ENCODE results near the gene HK3.
A peak's percentile ranks its signal among the peaks of the same experiment; 100 is the strongest.

Gene HK3, protein sequence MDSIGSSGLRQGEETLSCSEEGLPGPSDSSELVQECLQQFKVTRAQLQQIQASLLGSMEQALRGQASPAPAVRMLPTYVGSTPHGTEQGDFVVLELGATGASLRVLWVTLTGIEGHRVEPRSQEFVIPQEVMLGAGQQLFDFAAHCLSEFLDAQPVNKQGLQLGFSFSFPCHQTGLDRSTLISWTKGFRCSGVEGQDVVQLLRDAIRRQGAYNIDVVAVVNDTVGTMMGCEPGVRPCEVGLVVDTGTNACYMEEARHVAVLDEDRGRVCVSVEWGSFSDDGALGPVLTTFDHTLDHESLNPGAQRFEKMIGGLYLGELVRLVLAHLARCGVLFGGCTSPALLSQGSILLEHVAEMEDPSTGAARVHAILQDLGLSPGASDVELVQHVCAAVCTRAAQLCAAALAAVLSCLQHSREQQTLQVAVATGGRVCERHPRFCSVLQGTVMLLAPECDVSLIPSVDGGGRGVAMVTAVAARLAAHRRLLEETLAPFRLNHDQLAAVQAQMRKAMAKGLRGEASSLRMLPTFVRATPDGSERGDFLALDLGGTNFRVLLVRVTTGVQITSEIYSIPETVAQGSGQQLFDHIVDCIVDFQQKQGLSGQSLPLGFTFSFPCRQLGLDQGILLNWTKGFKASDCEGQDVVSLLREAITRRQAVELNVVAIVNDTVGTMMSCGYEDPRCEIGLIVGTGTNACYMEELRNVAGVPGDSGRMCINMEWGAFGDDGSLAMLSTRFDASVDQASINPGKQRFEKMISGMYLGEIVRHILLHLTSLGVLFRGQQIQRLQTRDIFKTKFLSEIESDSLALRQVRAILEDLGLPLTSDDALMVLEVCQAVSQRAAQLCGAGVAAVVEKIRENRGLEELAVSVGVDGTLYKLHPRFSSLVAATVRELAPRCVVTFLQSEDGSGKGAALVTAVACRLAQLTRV

DNA sequence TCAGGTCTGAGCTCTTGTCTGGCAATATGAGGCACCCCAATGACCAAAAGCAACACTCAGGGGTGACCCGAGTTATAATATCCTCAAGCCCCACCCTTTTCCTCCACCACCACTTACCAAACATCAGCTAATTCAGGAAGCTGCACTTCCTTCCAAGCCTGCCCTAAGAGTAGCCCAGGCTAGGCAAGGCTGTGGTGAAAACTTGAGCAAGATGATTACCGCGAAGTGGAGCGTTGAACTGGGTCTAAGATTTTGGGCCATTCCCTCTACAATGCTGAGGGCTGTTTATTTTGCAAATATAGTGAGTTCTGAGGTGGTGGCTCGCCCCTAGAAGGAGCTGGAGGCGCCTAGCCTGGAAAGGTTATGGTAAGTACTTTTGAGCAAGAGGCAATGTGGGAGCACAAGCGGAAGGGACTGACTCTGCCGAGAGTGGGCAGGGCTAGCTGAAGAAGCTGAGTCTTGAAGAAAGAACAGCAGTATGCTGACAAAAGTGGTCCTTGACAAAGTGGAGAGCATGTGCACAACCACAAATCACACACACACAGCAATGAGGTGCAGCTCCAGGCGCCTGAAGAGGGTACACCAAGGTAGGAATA is at the start of gene HK3:
TSS of gene HK3 (minus strand) at position 51 of the 596 bp plus-strand sequence. CDS start 3,187 bp downstream, outside the sequence.
- DNase-seq, result no peak

DNA sequence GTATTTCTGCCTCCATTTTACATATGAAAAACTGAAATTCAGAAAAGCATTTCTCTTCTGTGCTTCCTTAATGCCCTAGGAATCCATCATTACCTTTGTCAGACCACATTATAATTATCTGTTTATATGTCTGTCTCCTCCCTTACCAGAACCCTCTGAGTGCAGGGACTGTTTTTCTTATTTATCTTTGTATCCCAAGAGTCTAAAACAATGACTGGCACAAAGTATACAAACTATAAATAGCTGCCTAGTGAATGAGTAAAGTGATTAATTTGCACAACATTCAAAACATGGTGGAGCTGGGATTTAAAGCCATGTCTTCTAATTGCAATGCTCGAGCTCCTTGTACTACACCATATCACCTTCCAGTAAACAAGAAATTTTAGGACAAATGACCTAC is 49.3 kb upstream of the HK3 start:
- no peak for DNase-seq

DNA sequence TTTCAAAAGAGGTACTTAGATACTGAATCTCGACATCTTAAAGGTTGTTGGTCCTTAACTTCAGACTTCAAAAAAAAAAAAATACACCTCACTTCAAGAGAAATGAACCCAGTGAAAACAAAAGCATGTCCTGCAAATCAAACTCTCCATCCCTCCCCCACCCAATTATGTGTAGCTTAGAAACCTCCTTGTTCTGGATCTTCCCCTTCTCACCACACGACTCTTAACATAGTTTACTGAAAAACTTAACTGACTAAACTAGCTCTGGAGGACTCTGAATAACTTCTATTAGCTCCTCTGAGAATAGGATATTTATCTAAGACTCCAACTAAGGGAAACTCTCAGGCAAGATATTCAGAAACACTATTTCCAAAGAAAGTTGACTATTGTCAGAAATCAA is 48.7 kb upstream of the HK3 start:
- DNase-seq, result no peak

DNA sequence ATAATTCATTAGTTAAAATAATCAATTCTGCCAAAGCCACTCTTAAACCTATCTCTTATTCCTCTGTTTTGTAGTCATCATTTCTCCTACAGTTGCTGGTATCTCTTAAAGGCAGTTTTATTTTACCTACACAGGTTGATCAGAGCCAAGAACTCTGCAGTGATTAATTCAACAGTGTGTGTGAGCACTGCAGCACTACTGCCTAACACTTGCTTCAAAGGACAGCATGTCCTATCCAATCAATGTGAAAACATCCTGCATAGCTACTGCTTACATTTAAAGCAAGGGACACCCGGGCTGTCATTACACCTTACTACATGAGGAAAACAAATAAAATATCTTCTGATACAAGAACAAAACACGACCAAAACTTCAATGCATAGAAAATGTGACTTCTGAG is 45.1 kb upstream of the HK3 start:
- no peak for DNase-seq

DNA sequence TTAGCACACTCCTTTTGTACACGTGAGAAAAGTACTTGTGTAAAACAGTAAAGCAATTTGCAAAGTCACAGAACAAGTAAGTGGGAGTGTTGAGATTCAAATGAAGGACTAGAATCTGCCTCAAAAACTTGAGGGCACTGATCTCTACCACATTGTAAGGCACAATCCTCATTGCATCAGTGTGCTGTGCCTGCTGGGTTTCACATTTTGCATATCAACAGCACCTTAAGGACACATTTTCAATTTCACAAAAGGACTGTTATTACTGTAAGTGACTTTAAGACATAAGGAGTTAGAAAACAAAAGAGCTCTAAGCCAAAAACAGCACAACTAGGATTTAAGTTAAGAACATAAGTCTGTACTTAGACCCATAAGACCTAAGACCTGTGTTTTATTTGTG is 44.7 kb upstream of the HK3 start:
- DNase-seq, result no peak

DNA sequence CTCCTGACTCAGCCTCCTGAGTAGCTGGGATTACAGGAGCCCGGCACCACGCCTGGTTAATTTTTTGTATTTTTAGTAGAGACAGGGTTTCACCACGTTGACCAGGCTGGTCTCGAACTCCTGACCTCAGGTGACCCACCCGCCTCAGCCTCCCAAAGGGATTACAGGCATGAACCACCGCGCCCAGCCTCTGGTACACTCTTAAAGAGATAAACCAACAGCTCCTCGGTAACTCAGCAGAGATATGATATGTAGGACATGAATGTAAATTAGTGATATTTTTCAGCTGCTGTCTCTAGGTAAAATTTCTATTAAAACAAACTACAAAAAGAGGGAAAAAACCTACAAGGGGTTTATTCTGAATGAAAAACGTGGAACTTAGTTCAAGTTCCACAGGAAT is 42.8 kb upstream of the HK3 start:
- no peak for DNase-seq

DNA sequence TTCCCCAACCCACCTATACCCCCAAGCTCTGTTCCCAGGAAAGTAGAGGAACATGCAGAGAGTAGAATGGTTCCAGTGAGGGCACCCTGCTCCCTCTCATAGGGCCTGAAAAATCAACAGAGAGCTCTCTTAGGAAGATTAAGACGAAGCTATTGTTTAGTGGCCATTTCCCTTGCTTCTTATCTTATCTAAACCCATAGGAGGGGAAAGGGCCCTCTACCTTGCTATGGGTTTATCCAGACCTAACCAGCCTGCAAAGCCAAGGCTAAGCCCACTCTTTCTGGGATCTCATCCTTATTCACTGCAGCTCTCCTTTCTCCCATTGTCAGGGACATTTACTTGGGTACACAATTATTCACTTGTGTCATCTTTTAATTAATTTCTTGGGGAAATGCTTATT is 39.3 kb upstream of the HK3 start:
- no peak for DNase-seq

DNA sequence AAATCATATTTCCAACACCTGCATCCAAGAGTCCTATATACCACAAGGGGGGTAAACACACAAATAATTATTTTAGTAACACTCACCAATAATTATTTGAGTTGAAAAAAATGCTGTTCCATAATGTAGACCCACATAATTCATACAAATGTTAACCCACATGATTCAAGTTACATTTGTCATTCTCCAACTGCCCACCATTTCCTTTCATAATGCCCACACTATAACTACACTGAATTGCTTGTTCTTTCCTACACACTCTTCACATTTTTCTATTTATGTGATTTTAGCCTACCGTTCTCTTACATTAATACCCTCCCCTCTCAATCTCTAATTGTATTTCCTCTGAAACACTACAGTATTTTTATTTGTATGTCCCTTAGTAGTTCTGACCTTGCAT is 35.9 kb upstream of the HK3 start:
- DNase-seq, result no peak

DNA sequence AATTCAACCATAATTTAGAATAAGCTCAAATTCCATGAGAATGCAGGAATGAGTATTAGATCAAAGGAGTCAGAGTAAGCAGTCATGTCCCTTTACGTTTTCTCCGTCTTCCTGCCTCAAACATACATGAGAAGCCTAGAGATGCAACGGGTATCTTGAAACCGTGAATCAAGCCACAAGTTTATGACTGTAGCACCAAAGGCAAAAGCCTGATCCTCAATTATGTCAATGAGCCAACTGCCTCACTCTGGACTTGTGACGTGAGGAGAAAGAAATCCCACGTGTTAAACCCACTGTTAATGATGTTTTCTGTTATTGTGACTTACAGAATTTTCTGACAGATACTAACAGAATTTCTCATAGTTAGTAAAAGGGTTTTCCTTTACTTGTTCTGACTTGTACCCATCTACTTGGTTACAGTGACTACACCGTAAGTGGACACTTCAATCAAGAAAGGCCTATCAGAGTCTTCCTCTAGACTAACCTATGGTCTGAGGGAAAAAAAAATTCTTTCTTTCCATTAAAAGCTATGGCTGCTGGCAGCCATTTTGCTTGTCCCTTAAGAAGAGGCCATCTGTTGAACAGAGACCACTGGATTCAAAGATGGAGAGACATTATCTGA is 35.3 kb upstream of the HK3 start:
- DNase-seq, result peak in 1 of 2 experiments; percentile 1

DNA sequence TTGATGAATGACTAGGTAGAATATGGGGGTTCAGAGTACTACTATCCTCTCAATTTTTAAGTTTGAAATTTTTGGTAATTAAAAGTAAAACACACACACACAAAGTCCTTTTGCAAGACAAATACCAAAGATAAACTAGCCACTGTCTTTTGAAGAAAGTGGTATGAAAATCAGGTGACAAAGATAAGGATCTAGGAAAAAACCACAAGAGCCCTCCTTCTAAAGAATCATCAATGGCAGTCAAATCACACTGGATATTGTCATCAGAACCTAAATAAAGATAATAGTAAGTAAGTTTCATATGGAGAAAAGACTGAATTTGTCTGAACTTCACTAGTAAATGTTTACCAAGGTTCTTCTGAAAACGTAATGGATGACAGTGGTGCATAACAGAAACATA is 30.5 kb upstream of the HK3 start:
- DNase-seq, result no peak

DNA sequence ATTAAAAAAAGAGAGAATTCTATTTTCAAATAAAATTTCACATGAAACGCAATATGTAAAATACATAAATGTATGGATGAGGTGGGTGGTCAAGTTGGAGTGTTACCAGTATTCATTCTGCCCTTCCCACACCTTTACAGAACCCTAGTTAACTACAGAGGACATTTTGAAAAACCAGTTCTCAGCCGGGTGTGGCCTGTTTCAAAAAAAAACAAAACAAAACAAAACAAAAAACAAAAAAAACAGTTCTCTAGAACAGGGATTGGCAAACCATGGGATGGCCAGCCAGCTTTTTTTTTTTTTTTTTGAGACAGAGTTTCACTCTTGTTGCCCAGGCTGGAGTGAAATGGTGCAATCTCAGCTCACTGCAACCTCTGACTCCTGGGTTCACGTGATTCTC is 28.4 kb upstream of the HK3 start:
- DNase-seq, result no peak

DNA sequence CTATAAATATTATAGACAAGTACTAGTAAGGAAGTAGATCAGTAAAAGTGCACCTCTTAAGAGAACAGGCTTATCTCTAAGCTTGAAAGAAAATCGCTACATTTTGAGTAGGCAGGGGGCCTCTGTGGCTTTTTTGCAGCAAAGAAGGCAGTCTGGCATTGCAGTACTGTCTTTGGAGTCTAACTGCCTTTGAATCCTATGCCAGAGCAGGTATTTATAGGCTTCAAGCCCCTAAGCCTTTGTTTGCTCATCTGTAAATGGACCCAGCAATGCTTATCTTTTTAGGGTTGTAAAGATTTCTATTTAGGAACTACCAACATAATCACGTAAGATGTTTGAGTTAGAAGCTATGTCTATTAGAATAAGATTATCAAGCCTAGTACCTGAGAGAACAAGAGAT is 23.7 kb upstream of the HK3 start:
- no peak for DNase-seq

DNA sequence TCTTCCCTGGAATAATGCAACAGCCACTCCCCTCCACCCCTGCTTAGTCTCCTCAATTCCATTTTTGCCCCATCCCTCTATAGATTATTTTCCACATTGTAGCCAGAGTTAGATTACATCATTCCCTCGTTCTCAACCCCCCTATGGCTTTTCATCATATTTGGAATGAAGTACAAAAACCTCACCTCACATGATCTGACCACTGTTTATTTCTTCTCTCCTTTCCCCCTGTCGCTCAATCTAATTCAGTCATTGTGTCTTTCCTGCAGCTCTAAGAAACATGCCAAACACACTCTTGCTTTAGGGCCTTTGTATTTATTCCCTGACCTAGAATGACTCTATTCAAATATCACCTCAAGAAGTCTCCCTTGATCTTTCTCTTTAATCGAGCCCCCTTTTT is 22.6 kb upstream of the HK3 start:
- DNase-seq, result no peak

DNA sequence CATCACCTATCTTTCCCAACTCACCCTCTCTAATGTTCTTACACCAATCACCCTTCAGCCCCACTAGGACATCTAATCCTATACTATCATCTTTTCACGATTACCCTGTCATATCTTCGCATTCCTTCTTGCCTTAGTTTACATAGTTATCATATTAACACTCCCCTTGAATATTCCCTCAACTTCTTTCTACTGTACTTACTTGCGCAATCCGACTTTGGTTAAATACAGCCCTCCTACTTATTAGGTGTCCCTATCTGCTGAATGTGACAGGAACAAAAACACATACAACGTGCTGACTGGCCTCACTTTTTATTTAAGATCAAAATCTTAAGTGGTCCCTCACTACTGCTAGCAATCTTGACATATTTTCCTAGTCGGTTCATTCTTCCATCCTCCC is 19.5 kb upstream of the HK3 start:
- DNase-seq, result no peak

DNA sequence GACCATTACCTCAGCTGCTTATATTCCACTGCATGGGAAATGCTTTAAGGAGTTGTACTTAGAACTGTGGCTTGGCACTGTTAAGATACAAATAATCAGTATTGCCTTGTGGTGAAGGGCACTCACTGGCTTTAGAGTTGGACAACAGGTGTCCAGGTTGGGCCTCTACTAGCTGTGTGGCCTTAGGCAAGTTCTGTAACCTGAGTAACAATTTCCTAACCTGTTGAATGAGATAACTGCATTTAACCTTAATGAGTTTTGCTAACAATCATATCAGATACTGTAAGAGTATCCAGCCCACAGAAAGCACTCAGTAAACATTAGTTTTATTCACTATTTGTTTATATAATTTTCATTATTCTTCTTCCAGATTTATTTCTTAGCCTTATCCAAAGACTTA is 17.2 kb upstream of the HK3 start:
- DNase-seq, result no peak

DNA sequence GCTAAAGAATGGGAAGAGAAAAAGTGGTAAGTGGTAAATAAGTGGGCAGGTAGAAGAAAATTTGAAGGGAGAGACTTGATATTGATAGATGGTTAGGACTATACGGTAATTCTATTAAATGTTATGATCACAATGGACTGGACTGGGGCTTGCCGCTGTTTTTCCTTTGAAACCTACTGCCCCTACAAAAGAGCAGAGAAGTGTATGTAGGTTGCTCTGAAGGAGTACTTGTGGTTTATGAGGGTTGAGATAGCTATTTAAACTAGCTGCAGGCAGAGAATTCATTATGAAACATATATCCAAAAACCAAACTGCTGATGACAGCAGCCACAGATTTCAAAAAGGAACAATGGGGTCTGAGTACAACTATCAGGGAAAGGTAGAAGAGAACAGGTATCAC is 16.8 kb upstream of the HK3 start:
- no peak for DNase-seq

DNA sequence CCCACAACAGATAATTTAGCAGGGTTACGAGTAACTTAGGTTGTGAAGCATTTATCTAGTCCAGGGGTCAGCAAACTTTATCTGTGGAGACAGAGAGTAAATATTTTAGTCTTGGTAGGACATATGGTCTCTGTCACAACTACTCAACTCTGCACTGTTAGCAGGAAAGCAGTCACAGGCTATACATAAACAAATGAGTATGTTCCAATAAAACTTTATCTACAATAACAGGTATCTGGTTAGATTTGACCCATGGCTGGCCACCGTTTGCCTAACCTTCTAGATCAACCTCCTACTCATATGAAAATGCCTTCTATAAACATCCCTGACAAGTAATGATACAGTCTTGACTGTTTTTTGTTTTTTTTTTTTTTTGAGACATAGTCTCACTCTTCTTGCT is 13.0 kb upstream of the HK3 start:
- DNase-seq, result no peak

DNA sequence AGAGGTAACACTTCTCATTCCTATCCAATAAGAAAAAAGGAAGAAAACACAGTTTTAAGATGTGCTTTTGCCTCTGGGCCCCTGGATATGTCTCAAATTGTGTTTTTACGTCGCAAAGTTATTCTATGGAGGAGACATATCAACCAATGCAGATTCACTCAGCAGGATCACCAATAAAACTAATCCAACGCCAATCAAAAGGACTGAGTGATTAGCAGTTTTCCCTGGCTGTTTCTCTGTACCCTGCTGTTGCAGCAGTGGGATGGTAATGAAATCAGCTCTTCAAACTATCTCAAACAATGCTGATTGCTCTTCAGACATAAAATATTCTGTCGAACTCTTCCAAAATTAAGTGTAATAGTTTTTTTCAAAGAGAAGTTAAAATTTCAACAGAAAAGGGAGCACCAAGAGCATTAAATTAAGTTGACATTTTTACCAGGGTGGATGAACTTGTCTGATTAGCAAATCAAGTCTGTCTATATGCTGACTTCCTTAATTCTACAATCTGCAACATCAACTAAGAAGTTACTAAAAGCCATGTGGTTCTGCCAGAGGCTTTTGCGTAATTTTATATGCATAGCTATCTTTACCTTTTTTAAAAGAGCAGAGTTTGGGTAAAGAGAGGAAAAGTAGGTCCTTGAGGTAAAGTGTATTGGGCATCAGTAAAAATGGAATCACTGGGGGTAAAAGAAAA is 9.7 kb upstream of the HK3 start:
- no peak for DNase-seq

DNA sequence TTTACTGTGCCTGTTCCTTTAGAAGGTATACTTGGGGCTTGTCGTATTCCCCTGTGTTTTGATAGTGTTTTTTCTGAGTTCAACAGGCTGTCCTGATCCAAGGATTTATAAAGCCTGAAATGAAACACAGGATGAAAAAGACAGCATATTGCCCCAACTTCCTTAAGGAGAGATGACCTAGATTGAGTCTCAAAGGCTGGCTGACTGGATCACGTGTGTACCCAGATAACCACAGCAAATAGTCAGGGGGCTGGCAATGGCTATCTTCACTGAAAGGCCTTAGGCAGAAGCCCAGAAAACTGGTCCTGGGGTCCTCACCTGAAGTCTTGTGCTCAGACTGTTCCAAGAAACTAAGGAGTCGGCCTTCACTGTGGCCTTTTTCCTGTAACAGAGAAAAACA is 7.7 kb upstream of the HK3 start:
- DNase-seq, result no peak

DNA sequence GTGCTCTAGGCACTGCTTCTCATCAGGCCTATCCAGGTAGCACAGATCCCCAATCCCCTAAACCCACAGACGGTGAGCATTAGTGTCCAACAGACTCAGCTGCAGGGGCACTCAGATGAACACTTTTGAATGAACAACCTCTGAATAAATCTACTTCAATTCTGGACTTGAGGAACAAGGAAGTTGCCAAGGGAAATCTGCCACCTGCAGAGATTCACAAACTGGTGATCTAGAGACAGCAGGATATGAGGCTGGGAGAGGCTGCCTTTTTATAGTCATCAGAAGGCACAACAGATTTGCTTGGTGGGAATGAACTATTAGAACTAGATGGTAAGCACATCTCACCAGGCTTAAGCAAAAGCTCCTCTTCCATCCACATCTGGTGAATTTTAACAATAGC is 7.0 kb upstream of the HK3 start:
- DNase-seq, result no peak

DNA sequence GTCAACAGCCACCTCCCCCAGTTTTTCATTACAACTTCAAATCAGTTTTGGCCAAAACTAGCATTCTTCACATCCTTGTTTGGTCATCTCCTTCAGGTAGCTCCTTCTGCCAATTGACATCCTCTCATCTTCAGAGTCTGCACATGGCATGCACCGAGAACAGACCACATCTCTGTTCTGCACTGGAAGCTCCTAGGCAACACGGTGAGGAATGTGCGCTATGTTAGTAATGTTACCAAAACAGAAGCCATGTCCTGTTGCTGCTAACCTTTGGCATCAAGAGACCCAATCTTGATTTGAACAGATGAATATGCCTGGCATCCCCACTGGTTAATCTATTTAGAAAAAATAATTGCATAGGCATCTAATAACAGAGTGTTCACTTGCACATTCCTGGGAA is 5.1 kb upstream of the HK3 start:
- no peak for DNase-seq

DNA sequence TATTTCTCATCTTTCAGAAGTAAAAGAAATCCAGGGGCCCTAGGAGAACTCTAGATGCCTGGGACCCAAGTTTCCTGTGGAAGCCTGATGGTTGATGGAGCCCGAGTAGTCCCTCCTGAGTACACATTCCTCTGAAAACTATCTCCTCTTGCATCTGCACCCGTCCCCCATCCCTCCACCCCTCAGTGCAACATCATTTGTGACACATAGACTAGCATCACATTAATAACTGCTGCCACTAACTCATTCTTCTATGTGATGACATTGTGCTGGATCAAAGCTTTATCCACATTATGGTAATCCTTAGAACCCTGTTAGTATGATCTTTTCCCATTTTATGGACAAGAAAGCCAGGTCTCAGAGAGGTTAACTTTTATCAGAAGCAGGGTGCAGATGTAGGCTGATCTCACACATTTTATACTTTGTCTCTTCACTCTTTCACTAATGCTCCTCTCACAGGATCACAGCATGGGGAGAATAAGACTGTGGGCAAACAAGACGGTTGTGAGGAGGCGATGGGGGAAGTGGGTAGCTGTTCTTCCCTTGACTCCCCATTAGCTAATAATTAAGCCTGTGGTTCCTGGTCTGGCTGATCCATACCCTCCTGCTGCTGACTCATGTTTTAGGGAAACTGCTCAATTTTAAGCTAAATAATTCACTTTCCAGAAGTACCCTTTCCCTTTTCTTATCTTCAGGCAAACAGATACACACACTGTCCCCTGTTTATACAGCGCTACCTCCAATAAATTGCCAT is 3.9 kb upstream of the HK3 start:
- no peak for DNase-seq

Data from NCI-H524 (cell line).